Peyer's patch (tissue), 4 donors: ENCODE measurements around the gene SORL1.

Experiments used
- POLR2A ChIP-seq, 2 donors: fragments of 450-650 bp; IDR thresholded peaks; one replicate each; pipeline ENCODE4 v1.5.1; 2017; ENCODE audit warnings: antibody characterized with exemption in 2 of 2, mild to moderate bottlenecking in 2 of 2, moderate library complexity in 2 of 2
- TF ChIP-seq, protein P1 (sequence below), 6 experiments: fragments of 450-650 bp in 4 of 6; fragments of 200-600 bp in 2 of 6; sonication (generic) in 1 of 6; IDR thresholded peaks; one replicate each; pipeline ENCODE4 v1.5.1; 2017 to 2019; ENCODE audit warnings: antibody characterized with exemption in 6 of 6, mild to moderate bottlenecking in 3 of 6, moderate library complexity in 1 of 6

DNA sequence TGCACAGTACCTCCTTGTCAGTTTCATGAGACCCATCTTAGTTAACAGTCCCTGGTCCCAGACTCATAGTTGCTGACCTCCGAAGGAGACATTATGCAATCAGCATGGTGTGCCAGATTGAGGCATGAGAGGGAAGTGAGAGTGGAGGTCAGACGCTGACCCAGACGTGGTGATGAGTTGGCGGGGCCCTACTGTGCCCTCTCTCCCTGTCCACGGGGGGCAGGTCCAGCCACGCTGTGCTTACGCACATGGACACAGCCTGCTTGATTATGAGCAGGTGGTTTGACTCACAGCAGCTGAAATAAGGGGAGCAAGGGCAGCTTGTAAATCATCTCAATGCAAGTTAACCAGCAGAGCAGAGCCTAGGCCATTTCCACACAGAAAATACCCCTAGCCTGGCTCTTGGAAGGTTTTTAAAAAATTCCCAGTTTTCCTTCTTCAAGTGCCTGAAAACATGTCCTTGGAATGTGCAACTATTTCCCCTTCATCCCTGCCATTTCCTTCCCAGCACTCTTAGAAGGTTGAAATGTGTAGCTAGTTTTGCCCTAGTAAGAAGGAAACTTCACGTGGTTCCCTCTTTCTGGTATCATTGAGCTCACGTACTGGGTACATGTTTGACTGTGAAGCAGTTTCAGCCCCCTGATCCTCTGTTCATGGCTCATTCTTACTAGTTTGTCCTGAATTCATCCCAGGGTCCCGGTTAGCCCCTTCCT lies 123.3 kb downstream of the SORL1 start:
- TF ChIP-seq, protein P1, sequence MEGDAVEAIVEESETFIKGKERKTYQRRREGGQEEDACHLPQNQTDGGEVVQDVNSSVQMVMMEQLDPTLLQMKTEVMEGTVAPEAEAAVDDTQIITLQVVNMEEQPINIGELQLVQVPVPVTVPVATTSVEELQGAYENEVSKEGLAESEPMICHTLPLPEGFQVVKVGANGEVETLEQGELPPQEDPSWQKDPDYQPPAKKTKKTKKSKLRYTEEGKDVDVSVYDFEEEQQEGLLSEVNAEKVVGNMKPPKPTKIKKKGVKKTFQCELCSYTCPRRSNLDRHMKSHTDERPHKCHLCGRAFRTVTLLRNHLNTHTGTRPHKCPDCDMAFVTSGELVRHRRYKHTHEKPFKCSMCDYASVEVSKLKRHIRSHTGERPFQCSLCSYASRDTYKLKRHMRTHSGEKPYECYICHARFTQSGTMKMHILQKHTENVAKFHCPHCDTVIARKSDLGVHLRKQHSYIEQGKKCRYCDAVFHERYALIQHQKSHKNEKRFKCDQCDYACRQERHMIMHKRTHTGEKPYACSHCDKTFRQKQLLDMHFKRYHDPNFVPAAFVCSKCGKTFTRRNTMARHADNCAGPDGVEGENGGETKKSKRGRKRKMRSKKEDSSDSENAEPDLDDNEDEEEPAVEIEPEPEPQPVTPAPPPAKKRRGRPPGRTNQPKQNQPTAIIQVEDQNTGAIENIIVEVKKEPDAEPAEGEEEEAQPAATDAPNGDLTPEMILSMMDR (IDR thresholded peaks at IDR 0.05): no peak
- no peak for TF ChIP-seq POLR2A (IDR thresholded peaks at IDR 0.05)
